DND-41 (cell line): ENCODE results near the gene CILP.

Source experiments
- ATAC-seq: fragments of 200-7000 bp; cut with Tn5 transposase; 3 replicates; pipeline ENCODE4 v1.9.1; 2021; ENCODE audit warnings: low read depth; ENCODE audit not compliant: insufficient read depth
- DNase-seq: peaks from one replicate; pipeline ENCODE4 v3.0.0-alpha.2; 2020
- H2AFZ ChIP-seq: 2 replicates; pipeline ENCODE4 v1.6.0; 2012; ENCODE audit warnings: low read depth, low read length
- H3K27ac ChIP-seq: 2 replicates; pipeline ENCODE4 v1.5.1; 2012; ENCODE audit warnings: low read length, inconsistent platforms
- H3K27me3 ChIP-seq: fragments of 200-600 bp; sonication (generic); 2 replicates; pipeline ENCODE4 v1.6.0; 2012; ENCODE audit warnings: low read length, mild to moderate bottlenecking, inconsistent platforms; ENCODE audit not compliant: insufficient read depth, poor library complexity
- H3K36me3 ChIP-seq: 2 replicates; pipeline ENCODE4 v1.5.1; 2012; ENCODE audit warnings: low read length, inconsistent platforms; ENCODE audit not compliant: insufficient read depth
- H3K4me1 ChIP-seq: 2 replicates; pipeline ENCODE4 v1.5.1; 2012; ENCODE audit warnings: mild to moderate bottlenecking, low read length; ENCODE audit not compliant: insufficient read depth
- H3K4me2 ChIP-seq: 2 replicates; pipeline ENCODE4 v1.6.0; 2012; ENCODE audit warnings: mild to moderate bottlenecking, moderate library complexity, low read length, inconsistent platforms; ENCODE audit not compliant: insufficient read depth
- H3K4me3 ChIP-seq, 2 experiments: fragments of 200-600 bp in 1 of 2; shearing (Covaris generic) in 1 of 2; 2 replicates each; pipeline ENCODE4 v1.5.1; 2012 to 2016; ENCODE audit warnings: inconsistent platforms in 2 of 2, low read length in 2 of 2, mild to moderate bottlenecking in 2 of 2, low read depth in 1 of 2, moderate library complexity in 1 of 2
- H3K79me2 ChIP-seq: 2 replicates; pipeline ENCODE4 v1.6.0; 2012; ENCODE audit warnings: low read length, inconsistent platforms; ENCODE audit not compliant: insufficient read depth
- H3K9ac ChIP-seq: 2 replicates; pipeline ENCODE4 v1.6.0; 2012; ENCODE audit warnings: low read depth, mild to moderate bottlenecking, inconsistent platforms, low read length, moderate library complexity
- H3K9me3 ChIP-seq: 2 replicates; pipeline ENCODE4 v1.5.1; 2012; ENCODE audit warnings: low read length, moderate library complexity, mild to moderate bottlenecking, inconsistent platforms; ENCODE audit not compliant: insufficient read depth, severe bottlenecking
- H4K20me1 ChIP-seq: 2 replicates; pipeline ENCODE4 v1.6.0; 2012; ENCODE audit warnings: low read length; ENCODE audit not compliant: insufficient read depth
- EZH2 ChIP-seq: IDR thresholded peaks from 3 replicates; pipeline ENCODE4 v1.6.1; 2012; ENCODE audit warnings: borderline replicate concordance, low read depth, mild to moderate bottlenecking, moderate library complexity, low read length, inconsistent platforms; ENCODE audit not compliant: severe bottlenecking
- TF ChIP-seq, protein P1 (sequence below): IDR thresholded peaks from 2 replicates; pipeline ENCODE4 v1.5.1; 2012; ENCODE audit warnings: borderline replicate concordance, low read length, moderate library complexity, mild to moderate bottlenecking; ENCODE audit not compliant: poor library complexity, severe bottlenecking; ENCODE audit errors: extremely low read depth

Gene CILP

DNA sequence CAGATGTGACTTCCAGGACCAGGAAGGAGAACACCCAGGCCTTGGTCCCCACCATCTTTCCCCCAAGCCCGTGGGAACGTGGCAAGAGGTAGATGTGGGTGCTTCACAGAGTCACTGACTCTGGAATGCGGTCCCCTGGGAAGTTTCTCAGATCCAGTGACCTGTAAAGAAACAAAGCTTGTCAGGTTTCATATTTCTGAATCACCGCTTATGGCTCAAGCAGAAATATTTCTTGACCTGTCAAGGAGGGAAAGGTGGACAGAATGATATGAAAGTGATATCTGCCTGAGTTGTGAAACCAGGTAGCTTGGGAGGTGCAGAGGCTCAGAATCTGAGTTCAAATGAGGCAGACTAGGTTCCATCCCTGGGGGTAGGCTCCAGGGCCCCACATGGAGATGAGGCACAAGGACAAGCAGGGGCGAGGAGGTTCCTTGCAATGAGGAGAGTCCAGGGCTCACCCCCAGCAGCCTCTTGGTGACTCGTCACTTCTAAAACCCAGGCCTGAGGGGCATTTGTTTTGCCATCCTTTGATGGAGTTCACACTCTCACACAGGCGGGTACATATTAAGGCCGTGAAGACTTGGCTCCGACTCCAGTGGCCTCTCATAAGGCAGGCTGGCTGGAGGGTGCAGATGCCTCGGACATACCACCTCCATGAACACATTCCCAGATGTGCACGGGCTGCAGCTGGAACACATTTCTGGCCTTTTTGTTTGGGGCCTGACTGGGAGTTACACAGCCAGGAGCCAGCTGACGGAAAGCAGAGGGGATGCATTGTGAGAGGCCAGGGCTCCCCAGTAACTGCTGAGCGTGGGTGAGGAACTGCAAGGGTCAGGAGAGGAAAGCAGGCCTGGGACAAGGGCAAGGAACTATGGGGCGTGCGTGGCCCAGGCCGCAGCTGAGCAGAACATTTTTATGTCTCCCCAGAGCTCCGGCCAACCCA lies 1.3 kb downstream of the CILP start:
- Histone ChIP-seq H3K79me2 (no peaks in the 10 kb centered on the region), H3K4me1 (no peaks in the 10 kb centered on the region), H3K27me3 (no peaks in the 10 kb centered on the region), H3K36me3 (no peaks in the 10 kb centered on the region), H3K27ac (no peak overlapping the region), H3K4me2 (no peak overlapping the region), H2AFZ (no peak overlapping the region), H3K4me3 (no peak overlapping the region), H4K20me1 (no peaks in the 10 kb centered on the region), H3K9me3 (no peaks in the 10 kb centered on the region), H3K9ac (no peak overlapping the region)
- ATAC-seq (no peak), DNase-seq (no peak)
- TF ChIP-seq, protein P1, sequence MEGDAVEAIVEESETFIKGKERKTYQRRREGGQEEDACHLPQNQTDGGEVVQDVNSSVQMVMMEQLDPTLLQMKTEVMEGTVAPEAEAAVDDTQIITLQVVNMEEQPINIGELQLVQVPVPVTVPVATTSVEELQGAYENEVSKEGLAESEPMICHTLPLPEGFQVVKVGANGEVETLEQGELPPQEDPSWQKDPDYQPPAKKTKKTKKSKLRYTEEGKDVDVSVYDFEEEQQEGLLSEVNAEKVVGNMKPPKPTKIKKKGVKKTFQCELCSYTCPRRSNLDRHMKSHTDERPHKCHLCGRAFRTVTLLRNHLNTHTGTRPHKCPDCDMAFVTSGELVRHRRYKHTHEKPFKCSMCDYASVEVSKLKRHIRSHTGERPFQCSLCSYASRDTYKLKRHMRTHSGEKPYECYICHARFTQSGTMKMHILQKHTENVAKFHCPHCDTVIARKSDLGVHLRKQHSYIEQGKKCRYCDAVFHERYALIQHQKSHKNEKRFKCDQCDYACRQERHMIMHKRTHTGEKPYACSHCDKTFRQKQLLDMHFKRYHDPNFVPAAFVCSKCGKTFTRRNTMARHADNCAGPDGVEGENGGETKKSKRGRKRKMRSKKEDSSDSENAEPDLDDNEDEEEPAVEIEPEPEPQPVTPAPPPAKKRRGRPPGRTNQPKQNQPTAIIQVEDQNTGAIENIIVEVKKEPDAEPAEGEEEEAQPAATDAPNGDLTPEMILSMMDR = no peak
- TF ChIP-seq EZH2 = no peak

- no peaks in the 10 kb centered on the region for H3K79me2 ChIP-seq
- TF ChIP-seq, protein P1 = no peak
- no peak for TF ChIP-seq EZH2
- H3K27ac ChIP-seq = no peak overlapping the region
- H3K4me2 ChIP-seq = no peak overlapping the region
- no peaks in the 10 kb centered on the region for H3K36me3 ChIP-seq
- no peaks in the 10 kb centered on the region for H4K20me1 ChIP-seq
- H2AFZ ChIP-seq = no peak overlapping the region
- DNase-seq (no peak), ATAC-seq (no peak)
- no peaks in the 10 kb centered on the region for H3K27me3 ChIP-seq
- no peaks in the 10 kb centered on the region for H3K9me3 ChIP-seq
- H3K4me1 ChIP-seq = no peaks in the 10 kb centered on the region
- H3K9ac ChIP-seq = no peak overlapping the region
- no peak overlapping the region for H3K4me3 ChIP-seq
Observed at GRCh38 chr15:65208647-65209046, 2.6 kb downstream of the CILP start.

GRCh38 chr15:65207280-65207840 lies 3.9 kb downstream of the CILP start:
- TF ChIP-seq EZH2 = no peak
- TF ChIP-seq, protein P1 = no peak
- no peaks in the 10 kb centered on the region for H3K36me3 ChIP-seq
- ATAC-seq (no peak), DNase-seq (no peak)
- H3K27ac ChIP-seq = no peak overlapping the region
- H2AFZ ChIP-seq = no peak overlapping the region
- no peaks in the 10 kb centered on the region for H3K9me3 ChIP-seq
- H3K27me3 ChIP-seq = no peaks in the 10 kb centered on the region
- H3K4me1 ChIP-seq = no peaks in the 10 kb centered on the region
- no peaks in the 10 kb centered on the region for H4K20me1 ChIP-seq
- no peak overlapping the region for H3K9ac ChIP-seq
- no peaks in the 10 kb centered on the region for H3K79me2 ChIP-seq
- H3K4me2 ChIP-seq = no peak overlapping the region
- no peak overlapping the region for H3K4me3 ChIP-seq
